ENCODE measurements around the gene ZNF777.

The ZNF777 gene

GRCh38 chr7:149476791-149477190, 15.9 kb upstream of the ZNF777 start:
- no peak for DNase-seq

- DNase-seq, result no peak
Observed at GRCh38 chr7:149475121-149476045, 14.5 kb upstream of the ZNF777 start.

- no peak for DNase-seq
Observed at GRCh38 chr7:149474309-149475120, 13.7 kb upstream of the ZNF777 start.

- DNase-seq, result no peak
Observed at GRCh38 chr7:149473251-149473650, 12.4 kb upstream of the ZNF777 start.

GRCh38 chr7:149471289-149471953, 10.6 kb upstream of the ZNF777 start:
- DNase-seq, result no peak

GRCh38 chr7:149469806-149470205, 8.9 kb upstream of the ZNF777 start:
- no peak for DNase-seq

- no peak for DNase-seq
Observed at GRCh38 chr7:149468208-149468607, 7.3 kb upstream of the ZNF777 start.

- no peak for DNase-seq
Observed at GRCh38 chr7:149467321-149467859, 6.5 kb upstream of the ZNF777 start.

GRCh38 chr7:149466364-149466763, 5.5 kb upstream of the ZNF777 start:
- DNase-seq, result no peak

- DNase-seq, result no peak
Observed at GRCh38 chr7:149463500-149464161, 2.8 kb upstream of the ZNF777 start.

GRCh38 chr7:149462101-149462520, 1.2 kb upstream of the ZNF777 start:
- no peak for DNase-seq

GRCh38 chr7:149459540-149460452, 1.1 kb downstream of the ZNF777 start:
- peak; percentile 5 for DNase-seq

- no peak for DNase-seq
Observed at GRCh38 chr7:149459201-149459539, 1.7 kb downstream of the ZNF777 start.

- no peak for DNase-seq
Observed at GRCh38 chr7:149458235-149458634, 2.6 kb downstream of the ZNF777 start.

- no peak for DNase-seq
Observed at GRCh38 chr7:149457766-149458165, 3.1 kb downstream of the ZNF777 start.

- no peak for DNase-seq
Observed at GRCh38 chr7:149456506-149457421, 4.1 kb downstream of the ZNF777 start.

- no peak for DNase-seq
Observed at GRCh38 chr7:149455175-149455950, 5.5 kb downstream of the ZNF777 start.

- DNase-seq, result no peak
Observed at GRCh38 chr7:149454750-149455149, 6.1 kb downstream of the ZNF777 start.

- DNase-seq, result no peak
Observed at GRCh38 chr7:149454006-149454405, 6.9 kb downstream of the ZNF777 start.

Measured in fibroblast of skin of abdomen (primary cell).